SHP77 treated with DMSO at 0.1 percent for 48 hours (cell line): ENCODE measurements around the gene PSAT1.

Experiments used
- DNase-seq: peaks from one replicate; lab custom pipeline; 2025; lab: John Stamatoyannopoulos, UW

Gene PSAT1

DNA sequence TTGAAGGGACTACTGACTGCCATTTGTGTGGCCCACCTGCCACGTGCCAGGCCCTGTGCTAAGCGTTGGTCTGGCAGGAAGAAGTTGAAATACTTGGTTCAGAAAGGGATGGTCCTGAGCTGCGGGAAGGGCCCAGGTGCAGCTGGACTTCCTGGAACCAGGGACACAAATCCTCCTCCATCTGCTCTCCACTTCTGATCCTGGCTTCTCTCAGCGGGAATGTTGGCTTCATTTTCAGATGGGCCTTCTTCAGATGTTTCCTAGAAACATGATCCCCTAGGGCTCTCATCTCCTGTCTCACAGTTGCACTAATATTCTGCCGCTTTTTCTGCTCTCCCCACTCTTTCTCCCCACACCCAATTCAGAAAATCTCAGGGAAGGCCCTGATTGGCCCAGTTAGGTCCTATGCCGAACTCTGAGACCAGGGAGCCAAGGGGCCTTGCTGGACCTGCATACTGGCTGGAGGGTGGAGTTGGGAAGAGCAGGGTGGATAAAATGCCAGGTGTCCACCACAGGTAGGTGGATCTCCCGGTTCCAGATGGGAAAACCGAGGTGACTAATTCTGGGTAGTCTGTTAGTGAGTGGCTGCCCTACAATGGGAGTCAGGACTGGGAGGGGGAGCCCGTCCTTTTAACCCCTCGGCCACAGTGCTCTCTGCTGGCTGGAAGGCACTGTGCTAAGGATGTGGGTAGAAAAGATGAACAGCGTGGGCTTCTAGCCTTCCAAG lies 19.4 kb downstream of the PSAT1 start:
- no peak for DNase-seq

DNA sequence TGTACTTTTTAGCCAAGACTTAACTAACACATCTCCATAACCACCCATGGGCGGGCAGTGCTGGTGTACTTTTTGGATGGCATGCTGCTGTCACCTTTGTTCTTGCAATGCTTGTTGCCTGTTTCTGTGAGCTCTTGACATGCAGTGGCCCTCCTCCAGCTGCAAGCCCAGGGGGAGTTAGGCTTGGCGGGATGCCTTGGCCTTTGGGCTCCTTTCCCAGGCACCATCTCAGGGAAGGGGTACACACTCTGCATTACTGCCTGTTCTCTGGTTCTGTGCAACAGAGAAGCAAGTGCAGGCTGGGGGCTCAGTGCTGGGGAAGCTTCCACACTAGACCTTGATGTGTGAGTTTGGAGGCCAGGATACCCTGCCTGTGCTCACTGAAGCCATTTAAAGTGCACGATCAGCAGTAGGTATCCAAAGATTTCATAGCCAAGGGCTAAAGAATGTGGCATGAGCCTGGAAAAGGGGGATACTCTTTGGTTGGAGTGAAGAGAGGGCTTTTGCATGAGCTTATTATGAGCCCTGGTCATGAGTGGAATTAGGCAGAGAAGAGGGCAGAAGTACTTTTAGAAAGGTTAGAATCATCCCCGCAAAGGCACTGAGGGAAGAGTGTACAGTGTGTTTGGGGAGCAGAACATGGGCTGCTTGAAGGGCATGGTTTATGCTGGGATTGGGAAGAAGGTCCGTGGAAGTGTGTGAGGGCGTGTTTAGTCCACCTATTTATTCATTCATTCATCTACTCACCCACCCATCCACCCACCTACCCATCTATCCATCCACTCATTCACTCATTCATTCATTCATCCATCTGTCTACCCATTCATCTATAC lies 22.5 kb downstream of the PSAT1 start:
- no peak for DNase-seq

DNA sequence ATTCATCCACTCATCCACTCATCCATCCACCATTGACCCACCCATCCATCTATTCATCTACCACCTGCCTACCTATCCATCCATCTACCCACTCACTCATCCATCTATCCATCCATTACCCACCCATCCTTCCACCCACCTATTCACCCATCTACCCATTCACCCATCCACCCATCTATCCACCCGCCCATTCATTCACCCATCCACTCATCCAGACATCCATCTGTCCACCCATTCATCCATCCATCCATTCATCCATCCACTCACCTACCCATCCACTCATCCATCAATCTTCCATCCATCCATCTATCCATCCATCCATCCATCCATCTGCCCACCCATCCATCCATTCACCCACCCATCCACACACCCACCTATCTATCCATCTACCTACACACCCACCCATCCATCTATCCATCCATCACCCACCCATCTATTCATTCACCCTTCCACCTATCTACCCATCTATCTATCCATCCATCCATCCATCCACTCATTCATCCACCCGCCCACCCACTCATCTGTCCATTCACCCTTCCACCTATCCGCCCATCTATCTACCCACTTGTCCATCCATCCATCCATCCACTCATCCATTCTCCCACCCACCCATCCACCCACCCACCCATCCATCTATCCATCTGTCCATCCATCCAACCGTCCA lies 23.2 kb downstream of the PSAT1 start:
- DNase-seq, result no peak

DNA sequence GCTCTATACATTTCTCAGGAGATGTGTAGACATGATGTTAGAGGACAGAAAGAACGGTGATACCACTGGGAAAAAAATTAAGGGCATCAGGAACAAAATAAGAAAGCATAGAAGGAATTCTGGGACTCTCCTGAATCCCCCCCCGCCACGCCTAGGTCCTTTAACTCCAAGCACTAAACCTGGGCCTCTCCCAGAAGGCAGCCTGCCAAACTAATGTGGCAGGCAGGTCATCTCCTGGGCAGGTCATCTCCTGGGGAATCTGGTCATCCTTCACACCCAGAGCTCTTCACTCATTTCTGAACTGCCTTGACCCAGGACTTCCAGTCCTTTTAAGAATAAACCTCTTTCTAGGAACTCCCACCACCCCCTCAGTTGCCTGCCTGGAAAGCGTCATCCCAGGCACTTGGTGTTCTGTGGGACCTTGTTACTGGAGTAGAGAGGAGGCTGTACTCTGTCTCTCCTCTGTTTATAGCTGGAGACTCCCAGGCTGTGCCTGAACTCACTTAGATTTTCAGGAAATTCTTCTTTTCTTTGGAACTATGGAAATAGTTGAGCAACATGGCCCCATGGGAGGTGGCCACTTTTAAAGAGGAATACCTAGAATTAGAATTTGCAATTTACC lies 24.1 kb downstream of the PSAT1 start:
- no peak for DNase-seq

DNA sequence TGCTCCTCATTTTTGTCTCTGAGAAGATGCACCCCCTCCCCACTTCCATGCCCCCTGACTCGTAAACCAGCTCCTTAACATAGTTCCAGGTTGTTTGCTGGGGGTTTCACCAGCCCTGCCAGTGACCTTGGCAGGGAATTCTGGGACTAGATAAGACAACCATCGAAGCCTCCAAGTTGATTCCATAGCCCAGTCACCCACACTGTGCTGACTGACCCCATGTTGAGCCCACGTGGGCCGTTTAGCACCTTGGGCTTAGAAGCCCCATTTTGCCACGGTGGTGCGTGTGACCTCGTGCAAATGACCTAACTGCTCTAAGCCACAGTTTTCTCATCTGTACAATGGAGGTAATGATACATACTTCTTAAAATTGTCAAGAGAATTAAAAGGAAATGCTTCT lies 24.6 kb downstream of the PSAT1 start:
- DNase-seq, result no peak

DNA sequence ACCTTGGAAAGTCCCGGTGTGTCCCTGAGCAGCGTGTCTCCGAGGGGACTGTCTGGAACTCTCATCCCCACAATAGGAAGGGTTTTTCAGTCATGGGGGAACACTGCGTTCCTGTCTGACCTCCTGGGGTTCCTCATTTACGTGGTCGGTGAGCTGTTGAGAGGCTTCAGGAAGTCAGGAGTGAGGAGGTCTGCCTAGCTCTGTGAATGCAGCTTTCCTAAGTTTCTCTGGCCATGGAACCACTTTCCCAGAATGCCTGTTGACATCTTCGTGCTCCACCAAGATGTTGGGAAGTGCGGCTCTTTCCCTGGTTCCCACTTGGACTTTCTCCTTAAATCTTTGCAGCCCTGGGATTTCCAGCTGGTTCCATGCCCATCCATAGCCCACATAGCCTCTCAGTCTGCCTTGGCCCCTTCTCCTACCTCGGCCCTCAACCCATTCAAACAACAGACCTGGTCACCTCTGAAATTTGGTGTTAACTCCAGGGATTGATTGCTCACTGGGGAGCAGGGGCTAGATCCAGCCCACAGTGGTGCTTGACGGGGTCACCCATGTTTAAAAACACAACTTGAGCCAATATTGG lies 27.2 kb downstream of the PSAT1 start:
- no peak for DNase-seq

DNA sequence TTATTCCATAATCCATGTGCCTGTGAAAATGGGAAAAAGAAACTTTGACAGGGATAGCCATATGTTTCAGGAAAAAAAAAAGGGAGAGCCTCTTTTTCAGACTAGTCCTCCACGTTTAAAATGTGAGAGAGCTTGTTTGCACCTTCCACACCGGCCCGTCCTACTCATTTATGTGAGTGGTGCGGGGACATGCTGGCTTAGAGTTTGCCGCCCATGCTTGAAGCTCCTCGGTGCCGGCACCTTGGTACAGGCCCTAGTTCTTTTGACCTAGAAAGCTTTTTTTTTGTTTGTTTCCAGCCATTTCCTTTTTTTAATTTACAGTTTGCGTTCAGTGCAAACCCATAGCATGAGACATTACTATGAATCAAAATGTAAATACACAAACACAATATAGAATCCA lies 27.8 kb downstream of the PSAT1 start:
- DNase-seq, result no peak

DNA sequence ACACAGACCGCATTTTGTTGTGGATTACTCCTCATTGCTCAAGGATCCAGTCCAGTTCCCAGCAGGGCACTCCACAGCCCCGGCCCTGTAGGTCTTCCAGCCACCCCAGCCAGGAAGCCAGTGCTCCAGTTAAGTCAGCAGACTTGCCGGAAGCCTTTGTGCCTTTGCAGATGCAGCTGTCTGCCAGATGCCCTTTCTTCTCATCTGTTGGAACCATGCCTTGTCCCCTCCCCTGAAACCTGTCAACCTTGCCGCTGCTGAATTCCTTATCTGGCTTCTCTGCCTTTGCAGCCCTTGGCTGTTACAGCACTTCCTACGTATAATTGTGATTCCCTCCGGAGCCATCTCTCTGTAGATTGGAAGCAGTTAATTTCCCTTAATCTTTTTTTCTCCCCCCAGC lies 28.4 kb downstream of the PSAT1 start:
- DNase-seq, result no peak

DNA sequence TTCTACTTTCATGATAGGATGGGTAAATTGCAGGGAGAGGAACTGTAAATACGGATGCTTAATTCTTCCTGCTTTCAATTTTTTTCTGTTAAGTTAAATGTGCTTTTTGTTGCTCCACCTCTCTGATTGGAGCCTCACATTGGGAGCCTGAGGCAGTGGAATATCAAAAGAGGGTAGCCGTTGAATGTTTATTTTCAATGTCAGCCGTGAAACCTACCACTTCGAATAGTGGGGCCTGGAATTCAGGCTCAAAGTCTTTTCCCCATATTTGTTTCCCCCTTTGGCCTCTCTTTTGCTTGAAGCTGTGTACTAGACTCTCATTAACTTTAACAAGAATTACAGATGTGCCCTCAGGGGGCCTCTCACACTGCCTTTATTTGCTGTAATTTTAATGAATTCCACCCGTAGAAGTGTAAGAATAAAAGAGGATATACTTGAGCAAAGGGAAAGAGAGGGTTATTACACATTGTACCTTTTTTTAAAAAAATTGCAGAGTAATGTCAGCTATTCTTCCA lies 29.0 kb downstream of the PSAT1 start:
- no peak for DNase-seq

DNA sequence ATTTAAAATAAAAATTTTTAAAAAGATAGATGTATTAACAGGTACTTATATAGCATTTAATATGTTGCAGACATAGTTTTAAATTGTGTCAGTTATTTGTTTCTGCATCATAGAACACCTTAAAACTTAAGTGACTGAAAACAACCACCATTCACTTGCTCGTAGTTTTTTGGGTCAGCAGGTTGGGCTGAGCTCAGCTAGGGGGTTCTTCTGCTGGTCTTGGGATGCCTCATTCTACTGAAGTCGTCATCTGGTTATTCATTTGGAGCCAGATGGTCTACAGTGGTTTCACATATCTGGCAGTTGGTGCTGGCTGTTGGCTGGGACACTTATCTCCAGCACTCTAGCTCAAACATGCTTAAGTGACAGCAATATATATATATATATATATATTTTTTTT lies 29.6 kb downstream of the PSAT1 start:
- DNase-seq, result no peak

DNA sequence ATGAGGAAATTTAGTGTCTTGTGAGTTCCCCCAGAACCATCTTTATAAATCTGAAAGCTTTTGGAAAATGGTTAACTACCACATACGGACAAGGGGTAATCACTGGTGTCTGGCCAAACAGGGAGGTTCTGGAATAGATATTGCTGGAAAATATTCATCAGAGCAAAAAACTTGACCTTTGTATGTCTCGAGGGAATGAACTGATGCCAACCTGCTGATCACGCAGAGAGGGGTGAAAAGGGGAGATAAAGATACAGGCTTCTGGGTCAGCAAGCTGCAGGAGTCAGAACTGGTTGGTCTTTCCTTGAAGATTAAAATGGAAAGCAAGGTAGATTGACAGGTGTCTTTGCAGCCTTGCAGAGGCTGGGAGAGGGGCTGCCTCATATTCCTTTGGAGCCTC lies 35.5 kb downstream of the PSAT1 start:
- DNase-seq, result no peak

DNA sequence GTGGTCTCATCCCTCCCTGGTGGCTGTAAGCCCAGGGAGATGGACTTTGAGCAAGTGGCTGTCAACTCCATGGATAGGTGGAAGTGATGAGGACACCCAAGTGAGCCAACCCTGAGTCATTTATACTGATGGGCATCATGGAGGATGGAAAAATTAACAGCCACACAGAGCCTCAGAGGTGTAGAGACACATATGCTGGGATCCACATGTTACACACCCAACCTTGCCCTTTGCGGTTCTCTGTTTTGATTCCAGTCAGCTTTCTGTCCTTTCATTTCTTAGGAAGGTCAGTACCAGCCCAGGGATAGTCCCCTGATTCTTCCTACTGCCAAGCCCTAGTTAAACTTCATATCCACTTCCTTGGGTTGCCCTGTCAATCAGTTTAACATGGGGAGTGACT lies 51.9 kb downstream of the PSAT1 start:
- DNase-seq, result no peak

DNA sequence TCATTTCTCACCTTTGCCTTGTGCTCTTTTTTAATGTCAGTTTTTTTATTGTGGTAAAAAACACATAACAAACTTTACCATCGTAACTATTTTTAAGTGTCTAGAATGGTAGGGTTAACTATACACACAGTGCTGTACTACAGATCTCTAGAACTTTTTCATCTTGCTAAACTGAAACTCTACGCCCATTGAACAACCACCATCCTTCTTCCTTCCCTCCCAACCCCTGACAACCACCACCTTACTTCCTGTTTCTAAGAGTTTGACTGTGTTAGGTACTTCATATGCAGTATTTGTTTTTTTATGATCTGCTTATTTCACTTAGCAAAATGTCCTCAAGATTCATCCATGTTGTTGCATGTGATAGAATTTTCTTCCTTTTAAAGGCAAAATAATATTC lies 54.9 kb downstream of the PSAT1 start:
- DNase-seq, result no peak

DNA sequence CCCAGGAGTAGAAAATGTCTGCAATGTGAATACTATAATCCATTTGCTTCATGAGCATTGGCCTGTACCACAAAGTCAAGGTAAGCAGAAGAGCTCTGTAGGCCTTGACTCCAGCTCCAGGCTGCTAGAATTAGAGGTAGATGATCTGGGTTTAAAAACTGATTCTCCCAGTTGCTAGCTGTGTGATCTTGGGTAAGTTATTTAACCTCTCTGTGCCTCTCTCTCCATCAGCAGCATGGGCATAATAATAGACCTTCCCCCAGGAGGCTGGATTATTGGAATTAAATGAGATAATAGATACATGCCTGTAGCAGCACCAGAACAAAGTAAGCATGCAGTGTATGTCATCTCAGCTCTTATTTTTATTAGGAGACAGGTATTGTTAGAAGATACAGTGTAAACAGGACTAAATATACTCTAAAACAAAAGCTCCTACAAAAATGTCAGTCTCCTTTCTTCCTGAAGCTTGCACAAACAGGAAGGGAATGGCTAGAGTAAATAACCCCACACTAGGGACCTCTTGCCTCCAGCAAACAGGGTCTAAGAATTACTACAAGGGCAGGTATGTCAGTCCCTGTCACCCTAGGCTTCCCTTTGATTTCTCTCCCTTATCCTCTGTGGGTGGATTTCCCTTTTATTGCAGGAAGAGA lies 57.5 kb downstream of the PSAT1 start:
- no peak for DNase-seq

DNA sequence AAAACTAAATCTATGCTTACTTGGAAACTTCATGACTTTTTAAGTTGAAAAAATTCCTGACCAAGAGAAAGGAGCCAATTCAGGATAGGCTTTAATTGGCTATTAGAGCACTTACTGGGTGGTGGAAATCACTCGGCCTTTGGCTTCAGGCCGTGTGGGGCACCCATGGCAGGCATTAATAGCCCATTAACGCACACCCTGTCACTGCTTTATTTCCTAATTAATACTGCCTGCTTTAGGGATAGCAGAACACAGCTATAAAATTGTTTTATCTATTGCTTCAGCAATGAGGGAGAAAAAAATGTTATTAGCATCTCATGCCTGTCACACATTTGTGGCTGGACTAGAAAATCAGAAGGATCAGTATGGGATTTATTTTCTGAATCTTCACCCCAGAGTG lies 58.1 kb downstream of the PSAT1 start:
- DNase-seq, result no peak

DNA sequence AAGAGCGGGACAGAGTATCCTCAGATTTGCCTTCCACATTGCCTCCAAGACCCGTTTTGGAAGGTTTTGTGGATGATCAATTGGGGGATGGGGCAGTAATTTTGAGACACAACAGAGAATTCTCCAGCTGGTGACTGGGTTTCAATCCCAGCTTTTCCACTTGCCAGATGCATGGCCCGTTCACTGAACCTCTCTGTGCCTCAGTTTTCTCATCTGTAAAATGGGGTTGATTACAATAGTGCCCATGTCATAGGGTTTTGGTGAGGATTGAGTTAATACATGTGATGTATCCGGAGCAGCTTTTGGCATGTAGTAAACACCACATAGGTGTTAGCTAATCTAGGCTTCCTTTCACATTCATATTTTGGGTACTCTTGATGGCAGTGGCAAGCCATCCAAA lies 59.7 kb downstream of the PSAT1 start:
- no peak for DNase-seq

DNA sequence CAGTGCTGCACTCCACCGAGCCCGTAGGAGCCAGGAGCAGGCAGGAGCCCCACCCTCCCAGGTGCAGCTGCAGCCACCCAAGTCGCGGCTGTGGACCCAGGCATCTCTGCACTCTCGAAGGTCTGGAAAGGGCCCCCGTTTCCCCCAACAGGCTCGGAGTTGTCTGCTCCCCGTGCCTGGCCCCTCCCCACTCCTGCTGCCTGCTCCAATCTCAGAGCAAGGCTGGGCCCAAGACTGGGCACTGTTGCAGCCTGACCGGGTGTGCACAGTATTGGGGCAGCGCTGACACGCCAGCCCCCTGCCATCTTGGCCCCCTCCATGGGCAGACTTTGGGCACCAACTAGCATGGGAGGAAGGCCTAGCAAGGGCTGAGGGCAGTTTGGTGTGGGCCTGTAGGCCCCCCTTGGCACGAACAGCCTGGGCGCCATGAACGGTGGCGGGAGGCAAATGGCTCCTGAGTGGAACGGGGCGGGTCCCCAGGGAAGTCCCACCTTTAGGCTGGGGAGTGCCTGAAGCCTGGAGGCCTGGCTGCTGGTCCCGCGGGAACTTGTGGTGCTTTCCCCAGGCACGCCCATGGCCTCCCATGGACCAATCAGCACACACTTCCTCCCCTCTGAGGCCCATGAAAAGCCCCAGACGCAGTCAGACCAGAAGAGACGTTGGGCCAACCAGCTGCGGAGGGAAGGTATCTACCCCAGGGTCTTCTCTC lies 60.4 kb downstream of the PSAT1 start:
- DNase-seq, result no peak

DNA sequence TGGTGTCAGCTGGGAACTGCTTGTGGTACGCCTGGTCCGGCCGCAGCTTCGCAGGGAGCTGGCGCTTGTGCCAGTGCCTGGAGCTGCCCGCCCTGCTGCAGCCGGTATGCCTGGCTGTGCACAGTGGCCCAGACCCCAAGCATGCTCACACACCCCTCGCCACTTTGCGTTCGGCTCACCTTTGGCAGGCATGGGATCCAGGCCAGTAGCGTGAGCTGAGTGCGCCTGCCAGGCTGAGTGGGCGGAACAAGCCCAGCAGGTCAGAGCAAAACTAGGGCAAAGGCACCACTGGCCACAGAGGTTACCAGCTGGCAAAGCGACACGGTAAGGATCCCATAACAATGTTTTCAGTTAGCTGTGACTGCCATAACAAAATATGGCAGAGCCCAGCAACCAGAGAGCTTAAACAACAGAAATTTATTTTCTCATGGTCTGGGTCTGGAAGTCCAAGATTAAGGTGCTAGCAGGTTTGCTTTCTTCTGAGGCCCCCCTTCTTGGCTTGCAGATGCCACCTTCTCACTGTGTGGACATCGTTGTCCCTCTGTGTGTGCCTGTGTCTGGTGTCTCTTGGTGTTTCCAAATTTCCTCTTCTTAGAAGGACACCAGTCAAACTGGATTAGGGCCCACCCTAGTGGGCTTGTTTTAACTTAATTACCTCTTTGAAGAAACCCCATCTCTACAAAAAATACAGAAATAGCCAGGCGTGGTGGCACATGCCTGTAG lies 61.6 kb downstream of the PSAT1 start:
- no peak for DNase-seq

DNA sequence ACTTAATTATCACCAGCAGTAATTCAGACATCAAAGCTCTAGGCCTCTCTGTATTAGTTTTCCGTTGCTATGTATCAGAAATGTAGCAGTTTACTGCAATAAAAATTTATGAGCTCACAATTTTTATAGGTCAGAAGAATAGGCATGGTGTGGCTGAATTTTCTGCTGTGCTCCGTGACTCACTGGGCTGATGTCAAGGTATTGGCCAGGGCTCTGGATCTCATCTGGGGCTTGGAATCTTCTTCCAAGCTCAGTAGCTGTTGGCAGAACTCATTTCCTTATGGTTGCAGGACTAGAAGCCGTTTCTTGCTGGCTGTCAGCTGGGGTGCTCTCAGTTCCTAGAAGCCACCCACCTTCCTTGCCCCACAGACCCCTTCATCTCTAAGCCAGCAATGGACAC lies 66.3 kb downstream of the PSAT1 start:
- DNase-seq, result no peak
